Sigmoid colon (tissue), 4 donors: ENCODE measurements around the gene ABHD2.

Source experiments
- EP300 ChIP-seq, 4 donors: sonication (generic); formaldehyde crosslinking; IDR thresholded peaks; one replicate each; pipeline ENCODE4 v1.6.1; 2017; ENCODE audit warnings: antibody characterized with exemption in 4 of 4
- POLR2A ChIP-seq, 2 donors: fragments of 450-650 bp; IDR thresholded peaks; one replicate each; pipeline ENCODE4 v1.6.1; 2016; ENCODE audit warnings: antibody characterized with exemption in 2 of 2, mild to moderate bottlenecking in 2 of 2, moderate library complexity in 2 of 2
- POLR2AphosphoS5 ChIP-seq, 4 donors: sonication (generic); formaldehyde crosslinking; IDR thresholded peaks; one replicate each; pipeline ENCODE4 v1.6.1; 2017; ENCODE audit warnings: antibody characterized with exemption in 4 of 4
- TF ChIP-seq, protein P1 (sequence below), 4 experiments: fragments of 450-650 bp in 3 of 4; fragments of 200-600 bp in 1 of 4; IDR thresholded peaks; one replicate each; pipeline ENCODE4 v1.5.1; 2016 to 2019; ENCODE audit warnings: antibody characterized with exemption in 4 of 4, mild to moderate bottlenecking in 3 of 4, moderate library complexity in 2 of 4

DNA sequence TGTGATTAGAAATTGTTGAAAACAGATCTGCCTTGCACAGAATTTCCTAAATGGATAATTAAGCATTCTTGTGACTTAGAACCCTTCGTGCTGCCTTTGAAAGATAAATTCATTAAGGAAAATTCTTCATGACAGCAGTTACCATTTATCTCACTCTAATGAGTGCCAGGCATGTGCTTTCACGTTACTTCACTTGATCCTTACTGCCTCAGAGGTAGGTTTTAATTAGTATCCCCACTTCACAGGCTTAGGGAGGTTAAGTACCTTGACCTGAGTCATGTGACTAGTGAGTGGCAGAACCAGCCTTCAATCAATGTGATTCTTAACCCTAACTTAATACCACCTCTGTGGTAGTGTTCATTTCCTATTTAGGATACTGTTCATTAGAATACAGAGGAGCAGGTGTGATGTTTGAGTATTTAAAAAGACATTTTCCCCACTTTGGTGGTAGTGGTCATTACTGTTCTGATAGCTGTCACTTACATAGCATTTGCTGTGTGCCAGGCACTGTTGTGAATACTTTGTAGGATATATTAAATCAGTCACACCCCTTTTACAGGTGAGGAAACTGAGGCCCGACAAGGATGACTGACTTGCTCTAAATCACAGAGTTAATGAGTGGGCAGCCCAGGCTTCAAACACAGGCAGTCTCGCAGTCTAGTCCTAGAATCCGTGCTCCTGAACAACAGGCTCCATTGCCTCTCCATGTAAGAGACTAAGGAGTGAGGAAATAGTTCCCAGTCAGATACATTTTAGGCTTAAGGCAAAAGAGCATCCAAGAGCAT is 75.2 kb downstream of the ABHD2 start:
- TF ChIP-seq POLR2A (IDR thresholded peaks at IDR 0.05) (no peak), POLR2AphosphoS5 (IDR thresholded peaks at IDR 0.05) (no peak), EP300 (IDR thresholded peaks at IDR 0.05) (no peak)
- TF ChIP-seq, protein P1, sequence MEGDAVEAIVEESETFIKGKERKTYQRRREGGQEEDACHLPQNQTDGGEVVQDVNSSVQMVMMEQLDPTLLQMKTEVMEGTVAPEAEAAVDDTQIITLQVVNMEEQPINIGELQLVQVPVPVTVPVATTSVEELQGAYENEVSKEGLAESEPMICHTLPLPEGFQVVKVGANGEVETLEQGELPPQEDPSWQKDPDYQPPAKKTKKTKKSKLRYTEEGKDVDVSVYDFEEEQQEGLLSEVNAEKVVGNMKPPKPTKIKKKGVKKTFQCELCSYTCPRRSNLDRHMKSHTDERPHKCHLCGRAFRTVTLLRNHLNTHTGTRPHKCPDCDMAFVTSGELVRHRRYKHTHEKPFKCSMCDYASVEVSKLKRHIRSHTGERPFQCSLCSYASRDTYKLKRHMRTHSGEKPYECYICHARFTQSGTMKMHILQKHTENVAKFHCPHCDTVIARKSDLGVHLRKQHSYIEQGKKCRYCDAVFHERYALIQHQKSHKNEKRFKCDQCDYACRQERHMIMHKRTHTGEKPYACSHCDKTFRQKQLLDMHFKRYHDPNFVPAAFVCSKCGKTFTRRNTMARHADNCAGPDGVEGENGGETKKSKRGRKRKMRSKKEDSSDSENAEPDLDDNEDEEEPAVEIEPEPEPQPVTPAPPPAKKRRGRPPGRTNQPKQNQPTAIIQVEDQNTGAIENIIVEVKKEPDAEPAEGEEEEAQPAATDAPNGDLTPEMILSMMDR (IDR thresholded peaks at IDR 0.05), result no peak
